ENCODE data around the gene INPP4B.

The INPP4B gene

DNA sequence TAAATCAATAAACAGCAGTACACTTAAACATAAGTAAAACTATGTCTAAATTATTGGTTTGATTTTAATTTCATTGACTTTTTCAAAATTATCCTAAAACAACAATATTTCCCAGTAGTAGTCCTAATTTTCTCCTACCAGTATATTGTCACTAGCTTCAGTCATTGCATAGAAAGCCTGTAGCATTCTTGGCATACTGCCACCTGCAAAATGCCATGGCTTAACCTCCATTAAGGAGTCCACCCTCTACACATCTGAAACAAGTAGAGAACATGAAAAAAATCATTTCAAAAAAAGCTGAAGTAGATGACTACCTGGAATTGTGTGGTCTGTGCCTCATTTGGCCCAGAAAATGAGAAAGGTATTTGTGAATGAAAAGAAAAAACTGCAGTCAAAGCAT, 348.5 kb downstream of the INPP4B start:
- Mint-ChIP-seq H3K4me3 (no peak overlapping the region), H3K36me3 (ENCODE audit: low read depth) (no peaks in the 10 kb centered on the region), H3K4me1 (no peaks in the 10 kb centered on the region), H3K9me3 (no peaks in the 10 kb centered on the region), H3K27ac (no peak overlapping the region), H3K27me3 (ENCODE audit: low read depth) (no peaks in the 10 kb centered on the region)
- TF ChIP-seq CTCF (IDR thresholded peaks at IDR 0.05; ENCODE audit: unreplicated experiment in 3 of 3), result no peak

- TF ChIP-seq CTCF (IDR thresholded peaks at IDR 0.05; ENCODE audit: unreplicated experiment in 3 of 3), result no peak
- Mint-ChIP-seq H3K4me3 (no peak overlapping the region), H3K27ac (no peak overlapping the region), H3K9me3 (peaks cover 3% of the 10 kb centered on the region), H3K27me3 (ENCODE audit: low read depth) (no peaks in the 10 kb centered on the region), H3K36me3 (ENCODE audit: low read depth) (no peaks in the 10 kb centered on the region), H3K4me1 (no peaks in the 10 kb centered on the region)
These were observed 352.6 kb downstream of the INPP4B start for GRCh38 chr4:142493255-142494110.

GRCh38 chr4:142485452-142485851, 360.6 kb downstream of the INPP4B start:
- H3K4me3 Mint-ChIP-seq, result no peak overlapping the region
- no peaks in the 10 kb centered on the region for H3K36me3 Mint-ChIP-seq (ENCODE audit: low read depth)
- peaks cover 7% of the 10 kb centered on the region for H3K4me1 Mint-ChIP-seq
- peak overlapping the region in 1 of 3 experiments; percentile 22 for H3K27ac Mint-ChIP-seq
- TF ChIP-seq CTCF (IDR thresholded peaks at IDR 0.05; ENCODE audit: unreplicated experiment in 3 of 3), result no peak
- H3K9me3 Mint-ChIP-seq, result peaks cover 3% of the 10 kb centered on the region
- H3K27me3 Mint-ChIP-seq (ENCODE audit: low read depth), result no peaks in the 10 kb centered on the region

- H3K4me1 Mint-ChIP-seq, result peaks cover 5% of the 10 kb centered on the region
- H3K36me3 Mint-ChIP-seq (ENCODE audit: low read depth), result no peaks in the 10 kb centered on the region
- H3K4me3 Mint-ChIP-seq, result no peak overlapping the region
- H3K27ac Mint-ChIP-seq, result no peak overlapping the region
- H3K9me3 Mint-ChIP-seq, result no peaks in the 10 kb centered on the region
- no peak for TF ChIP-seq CTCF (IDR thresholded peaks at IDR 0.05; ENCODE audit: unreplicated experiment in 3 of 3)
- H3K27me3 Mint-ChIP-seq (ENCODE audit: low read depth), result no peaks in the 10 kb centered on the region
These were observed 365.9 kb downstream of the INPP4B start for GRCh38 chr4:142480244-142480643.

DNA sequence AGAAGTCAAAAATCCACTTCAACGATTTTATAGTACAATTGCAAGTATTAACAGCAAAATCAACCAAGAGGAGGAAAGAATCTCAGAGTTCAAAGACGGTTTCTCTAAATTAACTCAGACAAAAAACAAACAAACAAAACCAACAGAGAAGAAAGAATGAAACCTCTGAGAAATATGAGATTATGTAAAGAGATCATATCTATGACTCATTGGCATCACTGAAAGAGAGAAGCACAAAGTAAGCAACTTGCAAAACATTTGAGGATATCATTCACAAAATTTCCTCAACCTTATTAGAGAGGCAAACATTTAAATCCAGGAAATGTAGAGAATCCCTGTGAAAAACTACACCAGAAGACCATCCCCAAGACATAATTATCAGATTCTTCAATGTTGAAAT, 370.4 kb downstream of the INPP4B start:
- Mint-ChIP-seq H3K36me3 (ENCODE audit: low read depth) (no peaks in the 10 kb centered on the region), H3K27ac (no peak overlapping the region), H3K4me3 (no peak overlapping the region), H3K4me1 (no peaks in the 10 kb centered on the region), H3K27me3 (ENCODE audit: low read depth) (peaks cover 3% of the 10 kb centered on the region), H3K9me3 (no peaks in the 10 kb centered on the region)
- TF ChIP-seq CTCF (IDR thresholded peaks at IDR 0.05; ENCODE audit: unreplicated experiment in 3 of 3), result no peak

All from nephron (organoid).